Stimulated activated CD4-positive, alpha-beta T cell treated with anti-CD3 and anti-CD28 coated beads, Interleukin-15, amount 100 ng/mL, for 1 hour (primary cell): ENCODE data around the gene GNA12.
"Not testable (repeated sequence)": the region's sequence is repeated elsewhere in the genome, so short reads cannot be mapped to it uniquely, and the experiment has no call there.

ENCODE experiments used
- DNase-seq, 2 donors: peaks; one replicate each; pipeline ENCODE4 v3.0.0-alpha.2; 2020; ENCODE audit warnings: low read depth in 1 of 2, low spot score in 1 of 2

Gene GNA12

DNA sequence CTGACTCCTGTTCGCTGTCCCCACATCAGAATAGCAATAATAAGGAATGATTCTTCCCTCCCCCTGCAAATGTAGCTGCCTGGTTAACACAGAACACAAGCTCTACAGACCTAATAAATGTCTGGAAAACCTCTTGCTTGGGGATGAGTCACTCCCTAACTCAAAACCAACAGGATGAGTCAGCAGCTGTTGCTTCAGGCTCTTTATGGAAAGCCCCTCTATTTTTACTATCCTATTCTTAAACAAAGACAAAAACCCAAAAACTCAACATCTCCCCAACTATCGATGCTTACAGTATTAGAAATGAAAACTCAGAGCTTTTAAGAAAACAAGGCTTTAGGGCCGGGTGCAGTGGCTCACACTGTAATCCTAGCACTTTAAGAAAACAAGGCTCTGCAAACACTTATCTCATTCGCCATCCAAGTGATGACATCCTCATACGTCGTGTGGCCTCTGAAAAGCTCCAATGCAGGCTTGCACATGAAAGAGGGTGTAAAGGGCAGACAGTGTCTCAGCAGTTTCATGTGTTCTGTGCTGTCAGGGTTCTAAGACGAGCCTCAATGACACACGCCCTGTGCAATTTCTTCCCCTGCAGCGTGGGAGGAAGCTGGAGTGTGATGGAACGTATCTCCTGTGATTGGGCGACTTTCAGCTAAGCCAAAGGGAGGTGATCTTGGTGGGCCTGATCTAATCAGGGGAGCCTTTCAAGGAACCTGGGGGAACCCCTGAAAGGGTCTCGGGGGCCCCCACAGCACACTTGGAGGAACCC, 86.0 kb downstream of the GNA12 start:
- peak in 1 of 2 donors; percentile 45 for DNase-seq

- DNase-seq, result no peak
Observed at GRCh38 chr7:2757361-2757903, 86.7 kb downstream of the GNA12 start.

DNA sequence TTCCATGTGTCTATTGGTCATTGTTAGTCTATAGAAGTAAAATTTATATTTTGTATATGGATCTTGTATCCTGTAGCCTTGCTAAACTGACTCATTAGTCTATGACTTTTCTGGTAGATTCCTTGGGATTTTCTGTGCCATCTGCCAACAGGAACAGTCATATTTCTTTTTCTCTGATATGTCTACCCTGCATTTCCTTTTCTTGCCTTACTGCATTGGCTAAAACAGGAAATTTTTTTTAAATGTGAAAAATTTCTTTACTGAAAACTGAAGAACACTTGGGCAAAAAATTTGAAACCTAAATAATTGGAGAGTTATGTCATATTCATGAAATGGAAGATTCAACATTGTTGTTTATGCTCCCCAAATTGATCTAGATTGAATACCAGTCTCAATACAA, 88.6 kb downstream of the GNA12 start:
- no peak for DNase-seq

- no peak for DNase-seq
Observed at GRCh38 chr7:2754912-2755311, 89.2 kb downstream of the GNA12 start.

- DNase-seq, result no peak
Observed at GRCh38 chr7:2754086-2754485, 90.0 kb downstream of the GNA12 start.

DNA sequence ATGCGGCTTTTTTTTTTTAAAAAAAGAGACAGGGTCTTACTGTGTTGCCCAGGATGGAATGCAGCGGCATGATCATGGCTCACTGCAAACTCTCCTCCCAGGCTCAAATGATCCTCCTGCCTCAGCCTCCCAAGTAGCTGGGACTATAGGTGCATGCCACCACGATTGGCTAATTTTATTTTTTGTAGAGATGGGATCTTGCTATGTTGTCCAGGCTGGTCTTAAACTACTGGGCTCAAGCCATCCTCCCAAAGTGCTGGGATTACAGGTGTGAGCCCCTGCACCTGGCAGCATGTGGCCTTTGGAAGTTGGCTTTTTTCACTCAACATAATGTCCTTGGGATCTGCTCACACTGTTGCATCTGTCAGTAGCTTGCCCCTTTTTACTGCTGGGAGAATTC, 91.0 kb downstream of the GNA12 start:
- no peak for DNase-seq

DNA sequence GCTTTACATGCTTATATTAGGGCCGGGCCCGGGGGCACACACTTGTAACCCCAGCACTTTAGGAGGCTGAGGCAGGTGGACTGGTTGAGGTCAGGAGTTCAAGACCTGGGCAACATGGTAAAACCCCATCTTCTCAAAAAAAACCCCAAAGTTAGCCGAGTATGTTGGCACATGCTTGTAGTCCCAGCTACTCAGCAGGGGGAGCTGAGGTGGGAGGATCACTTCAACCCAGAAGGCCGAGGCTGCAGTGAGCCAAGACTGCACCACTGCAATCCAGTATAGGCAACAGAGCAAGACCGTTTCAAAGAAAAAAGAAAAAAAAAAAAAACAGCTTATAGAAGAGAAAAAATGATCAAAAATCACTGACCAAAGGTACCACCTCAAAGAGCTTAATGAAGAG, 93.0 kb downstream of the GNA12 start:
- no peak for DNase-seq

DNA sequence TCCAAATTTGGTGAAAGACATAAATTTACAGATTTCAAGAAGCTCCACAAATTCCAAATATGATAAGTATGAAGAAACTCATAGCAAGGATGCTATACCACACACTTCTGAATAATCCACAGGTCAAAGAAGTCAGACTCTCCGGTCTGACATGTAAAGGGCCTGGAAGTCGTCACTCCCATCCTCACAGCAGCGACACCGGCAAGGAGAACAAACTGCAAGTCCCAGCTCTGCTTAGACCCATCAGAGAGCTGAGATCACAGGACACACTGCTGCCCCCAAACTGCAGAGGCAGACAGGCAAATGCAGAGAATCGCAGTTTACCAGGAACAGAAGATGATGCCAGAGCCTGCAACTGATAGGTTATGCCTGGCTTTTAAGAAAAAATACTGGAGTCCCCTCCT, 94.1 kb downstream of the GNA12 start:
- DNase-seq, result no peak

GRCh38 chr7:2748684-2749083, 95.4 kb downstream of the GNA12 start:
- not testable (repeated sequence) for DNase-seq

GRCh38 chr7:2743523-2744185, 100.5 kb downstream of the GNA12 start:
- DNase-seq, result not testable (repeated sequence)

DNA sequence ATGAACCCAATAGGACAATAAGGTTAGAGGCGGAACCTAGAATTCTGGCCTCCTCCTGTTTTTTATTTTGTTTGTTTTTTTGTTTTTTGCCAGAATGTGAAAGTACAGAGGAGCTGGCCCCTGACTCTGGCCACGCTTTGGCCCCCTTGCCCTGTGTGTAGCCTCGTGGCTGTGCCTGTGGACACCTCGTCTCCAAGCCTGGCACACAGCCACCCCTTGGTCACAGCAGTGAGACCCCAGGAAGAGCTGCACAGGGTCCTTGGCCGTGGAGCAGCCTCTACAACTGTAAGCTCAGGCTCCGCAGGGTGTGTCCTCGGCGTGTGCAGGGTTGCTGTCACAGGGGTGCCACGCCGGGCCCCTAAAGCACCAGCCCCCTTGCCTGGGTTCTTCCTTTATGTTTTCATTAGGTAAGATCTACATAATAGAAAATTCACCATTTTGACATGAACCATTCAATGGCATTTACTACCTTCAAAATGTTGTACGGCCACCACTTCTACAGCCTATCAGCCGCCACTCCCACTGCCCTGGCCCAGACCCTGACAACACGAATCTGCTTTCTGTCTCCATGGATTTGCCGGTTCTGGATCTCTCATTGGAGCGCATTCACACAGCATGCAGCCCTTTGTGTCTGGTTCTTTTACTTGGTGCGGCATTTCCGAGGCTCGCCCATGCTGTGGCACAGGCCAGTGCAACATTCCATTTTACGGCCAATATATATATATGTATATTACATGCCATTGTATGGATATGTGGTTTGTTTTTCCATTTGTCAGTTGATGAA, 105.2 kb downstream of the GNA12 start:
- DNase-seq, result no peak

DNA sequence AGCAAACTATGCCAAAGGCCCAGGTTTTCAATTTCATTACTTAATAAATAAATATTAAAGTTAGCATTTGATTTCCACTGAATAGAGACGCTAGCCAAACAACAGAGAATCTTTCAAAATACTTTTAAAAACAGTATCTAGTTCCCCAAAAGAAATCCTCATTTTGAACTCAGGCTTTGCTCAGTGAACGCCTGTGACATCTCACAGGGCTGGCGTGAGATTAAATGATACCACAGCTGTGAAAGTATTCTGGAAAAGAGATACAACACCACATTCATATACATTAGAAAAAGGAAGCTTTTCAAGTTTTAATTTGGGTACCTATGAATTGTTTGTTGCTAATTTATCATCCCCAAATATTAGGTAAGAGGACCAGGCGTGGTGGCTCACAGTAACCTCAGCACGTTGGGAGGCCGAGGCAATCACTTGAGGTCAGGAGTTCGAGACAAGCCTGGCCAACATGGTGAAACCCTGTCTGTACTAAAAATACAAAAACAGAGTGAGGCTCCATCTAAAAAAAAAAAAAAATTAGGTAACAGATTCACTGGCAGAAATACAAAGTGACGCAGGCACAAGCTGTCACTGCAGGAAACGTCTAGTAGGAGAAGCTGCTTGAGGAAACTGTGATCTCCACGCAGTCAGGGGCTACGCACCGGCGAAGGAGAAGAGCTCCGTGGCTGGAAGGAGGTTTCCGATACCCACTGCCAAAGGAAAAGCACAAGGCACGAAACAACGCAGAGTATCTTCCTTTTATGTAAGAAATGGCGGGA, 106.2 kb downstream of the GNA12 start:
- DNase-seq, result no peak

GRCh38 chr7:2737005-2737743, 106.9 kb downstream of the GNA12 start:
- DNase-seq, result not testable (repeated sequence)

GRCh38 chr7:2736411-2736914, 107.6 kb downstream of the GNA12 start:
- no peak for DNase-seq

GRCh38 chr7:2735744-2736143, 108.4 kb downstream of the GNA12 start:
- no peak for DNase-seq

GRCh38 chr7:2734751-2735571, 109.1 kb downstream of the GNA12 start:
- DNase-seq, result no peak

DNA sequence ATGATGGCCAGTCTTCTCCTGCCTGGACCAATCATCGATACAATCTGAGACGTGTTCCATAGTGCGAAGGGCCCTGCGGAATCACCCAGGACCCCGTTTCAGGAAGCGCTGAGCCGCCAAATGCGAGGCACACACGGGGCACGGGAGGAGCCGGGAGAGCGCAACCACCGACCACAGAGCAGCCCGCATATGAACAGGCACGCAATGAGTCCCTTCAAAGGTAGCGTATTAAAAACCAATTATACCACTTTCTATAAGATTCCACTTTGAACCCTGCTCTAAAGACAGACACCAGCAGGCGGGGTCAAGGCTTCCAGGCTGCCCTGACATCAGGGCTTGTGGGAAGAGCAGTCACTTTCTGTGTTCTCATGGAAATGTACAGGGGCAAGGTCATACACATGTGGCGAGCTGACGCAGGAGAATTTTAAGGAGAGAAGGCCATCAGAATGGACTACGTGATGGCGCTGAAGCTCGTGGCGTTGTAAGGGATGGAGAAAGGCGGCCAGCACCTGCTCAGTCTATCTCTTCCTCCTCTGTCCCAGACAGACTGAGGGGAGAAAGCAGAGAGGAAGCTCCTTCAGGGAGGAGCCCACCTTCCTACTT, 109.9 kb downstream of the GNA12 start:
- no peak for DNase-seq

DNA sequence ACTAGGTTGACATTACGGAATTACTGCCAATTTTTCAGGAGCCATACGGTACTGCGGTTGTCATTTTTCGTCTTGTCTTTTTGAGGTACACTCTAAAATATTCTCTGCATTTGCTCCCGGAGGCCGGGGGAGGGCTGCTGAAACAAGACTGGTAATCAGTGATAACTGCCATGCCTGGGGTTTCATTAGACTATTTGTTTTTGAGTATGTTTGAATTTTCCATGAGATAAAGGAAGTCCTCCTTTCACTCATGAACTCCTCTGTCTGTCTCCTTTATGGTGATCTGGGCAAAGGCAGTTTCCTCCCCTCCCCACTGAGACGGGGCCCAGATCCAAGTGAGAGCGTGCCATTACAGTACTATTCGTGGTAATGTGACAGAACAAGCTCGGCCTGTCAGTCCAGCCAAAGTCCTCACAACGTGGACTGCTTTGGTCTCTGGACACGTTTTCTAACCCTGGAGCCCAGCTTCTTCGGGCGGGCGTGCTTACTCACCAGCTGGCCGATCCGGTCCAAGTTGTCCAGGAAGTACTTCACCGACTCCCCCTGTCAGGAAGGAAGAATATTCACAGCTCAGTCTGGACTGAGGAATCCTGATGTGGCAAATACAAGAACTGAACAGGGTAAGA, 111.0 kb downstream of the GNA12 start:
- no peak for DNase-seq
